ENCODE results near the gene ADAM15.

GRCh38 chr1:155068599-155068998 lies 17.5 kb downstream of the ADAM15 start:
- no peak for TF ChIP-seq GABPA (IDR thresholded peaks at IDR 0.05; ENCODE audit: low read depth)
- no peak for TF ChIP-seq EP300 (IDR thresholded peaks at IDR 0.05; ENCODE audit: borderline replicate concordance in 1 of 2, low read depth in 1 of 2, low read length in 1 of 2)
- no peak for TF ChIP-seq CTCF (IDR thresholded peaks at IDR 0.05)
- TF ChIP-seq CHD2 (IDR thresholded peaks at IDR 0.05; ENCODE audit: low read length, partially characterized antibody), result no peak
- TF ChIP-seq MXI1 (IDR thresholded peaks at IDR 0.05; ENCODE audit: low read depth, low read length), result no peak
- no peak for TF ChIP-seq EZH2phosphoT487 (IDR thresholded peaks at IDR 0.05; ENCODE audit: borderline replicate concordance, low read depth)
- TF ChIP-seq POLR2AphosphoS5 (IDR thresholded peaks at IDR 0.05; ENCODE audit: low read depth, low read length), result no peak
- no peak for TF ChIP-seq USF2 (IDR thresholded peaks at IDR 0.05; ENCODE audit: borderline replicate concordance, low read depth, low read length)
- TF ChIP-seq MEF2A (IDR thresholded peaks at IDR 0.05; ENCODE audit: borderline replicate concordance, low read depth), result no peak
- TF ChIP-seq RFX5 (IDR thresholded peaks at IDR 0.05; ENCODE audit: low read length), result no peak
- no peak for TF ChIP-seq RAD21 (IDR thresholded peaks at IDR 0.05; ENCODE audit: low read length)

All from SK-N-SH (cell line).